Mucosa of gallbladder (tissue), 1 donor: ENCODE results near the gene SMIM17. TPM values are rescaled to one million over a fixed set of nuclear protein-coding genes. Genes with fewer than 3 reads are reported as not detected.

Source experiments
- DNase-seq: peaks from one replicate; pipeline ENCODE4 v3.0.0-alpha.2; 2020; ENCODE audit warnings: low spot score
- total RNA-seq: library from RNA; stranded (reverse); gene quantifications from one replicate; pipeline ENCODE4 v1.2.1, GENCODE V29; 2021
- donor health status: DM: no; HTN: no; CAD: no.

Gene SMIM17
- 0.81 TPM for total RNA-seq

DNA sequence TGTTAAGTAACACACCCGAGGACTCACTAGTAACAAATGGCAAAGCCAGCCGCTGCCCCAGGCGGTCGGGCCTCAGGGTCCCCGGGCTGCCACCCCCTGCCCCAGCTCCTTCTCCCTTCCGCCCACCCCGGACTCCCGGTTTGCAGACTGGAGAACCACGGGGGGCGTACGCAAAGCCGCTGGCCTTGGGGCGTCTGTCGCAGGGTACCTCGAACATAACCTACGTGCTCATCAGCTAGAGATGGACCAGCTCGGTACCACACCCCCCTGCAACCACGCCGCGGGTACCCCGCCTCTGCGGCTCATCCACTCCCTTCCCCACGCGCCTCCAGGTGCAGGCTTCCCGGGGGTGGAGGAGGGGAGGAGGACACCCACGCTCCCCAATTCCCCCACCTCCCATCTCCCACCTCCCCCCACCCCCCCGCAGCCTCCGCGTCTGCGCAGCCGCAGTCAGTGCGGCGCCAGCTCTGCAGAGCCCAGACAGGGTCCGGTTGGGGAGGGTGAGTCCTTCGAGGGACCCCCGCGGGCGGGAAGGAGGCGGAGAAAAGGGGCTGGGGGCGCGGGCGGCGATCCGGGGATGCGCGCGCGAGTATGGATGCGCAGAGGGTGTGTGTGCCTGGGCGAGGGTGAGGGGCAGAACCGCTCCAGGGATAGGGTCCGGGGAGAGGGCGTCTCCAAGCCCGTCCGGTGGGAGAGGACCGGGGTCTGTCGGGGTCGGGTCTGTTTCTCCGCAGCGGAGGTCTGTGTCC lies at the start of gene SMIM17:
TSS of gene SMIM17 (plus strand) at position 449 of the 749 bp plus-strand sequence. CDS start 2,509 bp downstream, outside the sequence.
- DNase-seq: no peak

GRCh38 chr19:56594446-56594782 lies 48.5 kb upstream of the SMIM17 start:
- DNase-seq: no peak

DNA sequence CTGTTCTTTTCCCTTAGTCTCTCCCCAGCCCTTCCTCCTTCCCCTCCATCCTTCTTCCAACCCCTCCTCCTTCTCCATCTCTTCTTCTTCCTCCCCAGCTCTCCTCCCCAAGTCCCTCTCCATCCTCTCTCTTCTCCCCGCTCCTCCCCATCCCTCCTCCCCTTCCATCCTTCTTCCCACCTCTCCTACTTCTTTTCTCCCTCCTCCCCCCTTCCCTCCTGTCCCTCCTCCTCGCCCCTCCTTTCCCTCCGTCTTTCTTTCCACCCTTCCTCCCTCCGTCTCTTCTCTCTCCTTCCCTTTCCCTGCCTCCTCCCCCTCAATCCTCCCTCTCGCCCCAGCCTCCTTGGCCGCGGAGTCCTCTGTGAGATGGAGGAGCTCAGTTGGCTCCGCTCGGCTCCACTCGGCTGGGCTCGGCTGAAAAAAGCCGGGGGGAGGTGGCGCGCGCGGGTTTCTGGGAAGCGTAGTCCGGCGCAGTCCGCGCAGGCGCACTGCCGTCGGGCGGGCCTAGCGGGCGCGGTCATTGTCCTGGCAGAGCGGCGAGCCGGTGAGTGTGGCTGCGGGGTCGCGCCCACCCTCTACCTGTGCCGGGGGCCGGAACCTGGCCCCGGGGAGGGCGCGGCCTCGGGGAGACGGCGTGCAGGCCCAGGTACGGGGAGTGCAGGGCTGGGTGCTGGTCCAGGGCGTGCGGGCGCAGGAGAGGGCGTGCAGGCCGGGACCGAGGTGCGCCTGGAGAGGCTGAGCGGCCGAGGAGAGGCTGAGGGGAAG lies 48.0 kb upstream of the SMIM17 start, which contains the start of gene ZNF71:
TSS of gene ZNF71 (plus strand) at position 520 of the 765 bp plus-strand sequence. CDS start 6,257 bp downstream, outside the sequence.
- DNase-seq: peak; percentile 89

DNA sequence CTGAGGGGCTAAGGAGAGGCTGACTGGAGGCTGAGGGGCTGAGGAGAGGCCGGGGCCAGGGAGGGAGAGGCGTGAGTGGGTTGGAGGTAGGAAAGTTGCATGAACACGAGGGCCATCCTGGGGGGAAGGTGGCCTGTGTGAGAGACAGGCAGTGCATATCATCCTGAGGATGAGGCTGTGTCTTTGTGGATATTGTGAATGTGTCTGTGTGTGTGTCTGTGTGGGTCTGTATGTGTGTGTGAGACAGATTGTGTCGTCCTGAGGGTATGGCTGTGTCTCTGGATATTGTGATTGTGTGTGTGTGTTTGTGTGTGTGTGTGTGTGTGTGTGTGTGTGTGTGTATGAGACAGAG lies 47.4 kb upstream of the SMIM17 start:
- DNase-seq: no peak

DNA sequence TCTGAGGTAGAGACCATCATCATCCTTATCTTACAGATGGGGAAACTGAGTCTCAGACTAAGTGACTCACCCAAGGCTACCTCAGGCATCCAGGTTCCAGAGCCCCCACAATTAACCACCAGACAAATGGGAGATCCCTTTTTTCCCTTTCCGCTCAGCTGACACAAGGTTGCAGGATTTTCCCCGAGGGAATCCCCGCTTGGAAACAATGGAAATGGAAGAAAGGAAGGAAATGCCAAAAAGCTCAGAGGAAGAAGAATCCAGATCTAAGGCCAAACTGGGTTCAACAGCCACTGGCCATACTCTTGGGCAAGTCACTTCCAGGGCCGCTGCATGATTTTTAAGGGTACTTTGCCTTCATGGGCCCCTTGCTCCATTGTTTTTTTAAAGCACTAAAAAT lies 46.3 kb upstream of the SMIM17 start:
- DNase-seq: no peak

GRCh38 chr19:56597696-56598095 lies 45.3 kb upstream of the SMIM17 start:
- DNase-seq: no peak

- no peak for DNase-seq
Measured at GRCh38 chr19:56601375-56601774, 41.6 kb upstream of the SMIM17 start.

DNA sequence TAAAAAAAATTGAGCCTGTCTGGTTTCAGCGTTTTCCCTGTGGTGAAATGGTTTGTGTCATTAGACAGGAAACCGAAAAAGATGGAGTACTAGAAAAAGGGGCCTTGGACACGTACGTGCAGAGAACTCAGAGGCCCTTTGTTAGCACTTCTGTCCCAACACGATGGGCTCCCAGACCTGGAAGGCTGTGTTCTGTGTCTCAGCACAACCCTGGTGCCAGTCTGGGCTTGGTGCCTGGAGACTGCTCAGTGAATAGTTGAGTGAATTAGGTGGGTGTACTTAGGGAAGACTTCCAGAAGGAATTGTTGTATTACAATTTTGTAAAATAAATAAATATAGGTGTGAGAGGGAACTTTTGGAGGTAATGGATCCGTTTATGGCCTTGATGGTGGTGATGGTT lies 39.1 kb upstream of the SMIM17 start:
- no peak for DNase-seq

GRCh38 chr19:56608274-56608964 lies 34.5 kb upstream of the SMIM17 start:
- no peak for DNase-seq

DNA sequence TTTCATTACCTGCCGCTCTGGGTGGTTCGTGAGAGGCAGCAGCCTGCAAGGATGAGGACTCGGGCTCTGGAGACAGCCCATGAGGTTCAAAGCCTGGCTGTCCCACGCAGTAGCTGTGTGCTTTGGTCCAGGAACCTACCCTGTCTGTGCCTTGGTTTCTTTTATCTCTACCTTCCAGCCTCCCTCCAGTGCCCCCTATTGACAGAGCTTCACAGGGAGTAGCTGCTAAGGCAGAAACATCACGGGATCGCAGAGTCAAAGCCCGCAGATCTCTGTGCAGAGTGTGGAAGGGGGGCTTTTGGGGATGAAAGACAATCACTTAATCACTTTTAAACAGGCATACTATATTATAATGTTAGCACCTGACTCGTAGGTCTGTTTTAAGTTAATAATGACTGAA lies 31.7 kb upstream of the SMIM17 start:
- no peak for DNase-seq

- DNase-seq: no peak
Measured at GRCh38 chr19:56612737-56613136, 30.2 kb upstream of the SMIM17 start.

DNA sequence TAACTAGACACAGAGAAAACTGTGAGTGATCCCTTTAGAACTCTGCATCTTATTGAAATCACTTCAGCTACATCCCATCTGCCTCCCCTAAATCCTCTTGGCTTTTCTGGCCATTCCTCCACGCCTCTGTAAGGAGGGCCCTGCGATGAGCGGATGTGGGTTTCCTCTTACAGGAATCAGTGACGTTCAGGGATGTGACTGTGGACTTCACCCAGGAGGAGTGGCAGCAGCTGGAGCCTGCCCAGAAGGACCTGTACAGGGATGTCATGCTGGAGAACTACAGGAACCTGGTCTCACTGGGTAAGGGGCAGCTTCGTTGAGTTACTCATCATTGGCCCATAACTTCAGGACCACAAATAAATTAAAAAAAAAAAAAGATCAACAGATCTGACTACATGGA lies 29.3 kb upstream of the SMIM17 start:
- no peak for DNase-seq

- no peak for DNase-seq
Measured at GRCh38 chr19:56617531-56617930, 25.4 kb upstream of the SMIM17 start.

GRCh38 chr19:56619121-56619520 lies 23.8 kb upstream of the SMIM17 start:
- no peak for DNase-seq

- no peak for DNase-seq
Measured at GRCh38 chr19:56622374-56622773, 20.6 kb upstream of the SMIM17 start.

- no peak for DNase-seq
Measured at GRCh38 chr19:56623006-56623405, 20.0 kb upstream of the SMIM17 start.

GRCh38 chr19:56625708-56626107 lies 17.3 kb upstream of the SMIM17 start:
- no peak for DNase-seq

DNA sequence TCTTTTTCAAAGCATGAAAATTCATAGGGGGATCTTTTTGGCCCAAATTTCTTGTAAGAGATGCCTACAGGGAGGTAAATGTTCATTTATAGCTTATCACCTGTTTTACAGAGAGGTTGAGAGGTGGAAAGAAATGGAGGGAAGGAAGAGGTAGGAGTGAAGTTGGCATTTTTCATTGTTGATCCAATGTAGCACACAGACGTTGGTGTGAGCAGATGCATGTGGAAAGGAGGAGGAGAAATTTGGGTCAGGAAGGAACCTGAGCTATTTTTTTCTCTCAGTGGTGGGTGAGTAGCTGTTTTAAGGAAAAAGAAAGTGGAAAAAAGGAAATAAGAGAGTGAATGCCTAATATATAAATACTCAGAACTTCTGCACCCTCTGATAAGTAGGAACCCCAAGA lies 9.9 kb upstream of the SMIM17 start:
- DNase-seq: no peak

- peak; percentile 82 for DNase-seq
Measured at GRCh38 chr19:56637976-56638555, 4.9 kb upstream of the SMIM17 start.

DNA sequence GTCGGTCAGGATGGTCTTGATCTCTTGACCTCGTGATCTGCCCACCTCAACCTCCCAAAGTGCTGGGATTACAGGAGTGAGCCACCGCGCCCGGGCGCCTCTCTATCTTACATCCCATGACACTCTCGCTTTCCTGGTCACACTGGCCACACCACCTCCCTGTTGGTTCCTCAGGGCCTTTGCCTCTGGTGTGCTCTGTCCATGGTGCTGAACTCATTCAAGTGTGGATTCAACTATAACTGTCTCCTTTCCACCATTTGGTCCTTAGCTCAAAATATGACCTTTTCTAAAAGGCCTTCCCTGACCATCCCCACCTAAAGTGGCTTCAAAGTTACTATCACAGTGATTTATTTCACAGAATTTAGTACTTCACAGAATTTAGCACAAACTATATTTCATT lies 3.7 kb upstream of the SMIM17 start:
- DNase-seq: no peak

- no peak for DNase-seq
Measured at GRCh38 chr19:56643460-56643955, 549 bp downstream of the SMIM17 start.

- DNase-seq: no peak
Measured at GRCh38 chr19:56654151-56654550, 11.2 kb downstream of the SMIM17 start.
